AG09309 (cell line): Measurements from ENCODE around the gene ADAMTS20.
A peak's percentile ranks its signal among the peaks of the same experiment; 100 is the strongest.
"Not testable (repeated sequence)": the region's sequence is repeated elsewhere in the genome, so short reads cannot be mapped to it uniquely, and the experiment has no call there.

Experiments used
- DNase-seq: peaks from one replicate; pipeline ENCODE4 v3.0.0-alpha.2; 2010; ENCODE audit warnings: low read depth
- H3K4me3 ChIP-seq: 2 replicates; pipeline ENCODE4 v1.5.1; 2011; ENCODE audit warnings: mild to moderate bottlenecking, low read depth, low read length, moderate library complexity; ENCODE audit not compliant: control insufficient read depth
- TF ChIP-seq, protein P1 (sequence below): IDR thresholded peaks from 2 replicates; pipeline ENCODE4 v1.5.1; 2011; ENCODE audit warnings: mild to moderate bottlenecking, low read depth, low read length, inconsistent platforms; ENCODE audit not compliant: insufficient read depth, control insufficient read depth; ENCODE audit errors: missing control alignments

The ADAMTS20 gene

DNA sequence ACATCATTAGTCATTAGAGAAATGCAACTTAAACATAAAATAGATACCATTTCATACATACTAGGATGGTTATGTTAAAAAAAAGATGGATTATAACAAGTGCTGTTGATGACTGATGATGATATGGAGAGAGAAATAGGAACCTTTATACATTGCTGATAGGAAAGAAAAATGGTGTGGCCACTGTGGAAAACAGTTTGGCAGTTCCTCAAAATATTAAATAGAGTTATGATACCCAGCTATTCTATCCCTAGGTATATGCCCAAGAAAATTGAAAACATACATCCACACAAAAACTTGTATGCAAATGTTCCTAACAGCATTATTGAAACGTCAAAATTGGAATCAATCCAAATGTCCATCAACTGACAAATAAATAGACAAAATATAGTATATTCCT lies 170.1 kb downstream of the ADAMTS20 start:
- TF ChIP-seq, protein P1, sequence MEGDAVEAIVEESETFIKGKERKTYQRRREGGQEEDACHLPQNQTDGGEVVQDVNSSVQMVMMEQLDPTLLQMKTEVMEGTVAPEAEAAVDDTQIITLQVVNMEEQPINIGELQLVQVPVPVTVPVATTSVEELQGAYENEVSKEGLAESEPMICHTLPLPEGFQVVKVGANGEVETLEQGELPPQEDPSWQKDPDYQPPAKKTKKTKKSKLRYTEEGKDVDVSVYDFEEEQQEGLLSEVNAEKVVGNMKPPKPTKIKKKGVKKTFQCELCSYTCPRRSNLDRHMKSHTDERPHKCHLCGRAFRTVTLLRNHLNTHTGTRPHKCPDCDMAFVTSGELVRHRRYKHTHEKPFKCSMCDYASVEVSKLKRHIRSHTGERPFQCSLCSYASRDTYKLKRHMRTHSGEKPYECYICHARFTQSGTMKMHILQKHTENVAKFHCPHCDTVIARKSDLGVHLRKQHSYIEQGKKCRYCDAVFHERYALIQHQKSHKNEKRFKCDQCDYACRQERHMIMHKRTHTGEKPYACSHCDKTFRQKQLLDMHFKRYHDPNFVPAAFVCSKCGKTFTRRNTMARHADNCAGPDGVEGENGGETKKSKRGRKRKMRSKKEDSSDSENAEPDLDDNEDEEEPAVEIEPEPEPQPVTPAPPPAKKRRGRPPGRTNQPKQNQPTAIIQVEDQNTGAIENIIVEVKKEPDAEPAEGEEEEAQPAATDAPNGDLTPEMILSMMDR = no peak
- DNase-seq = no peak

DNA sequence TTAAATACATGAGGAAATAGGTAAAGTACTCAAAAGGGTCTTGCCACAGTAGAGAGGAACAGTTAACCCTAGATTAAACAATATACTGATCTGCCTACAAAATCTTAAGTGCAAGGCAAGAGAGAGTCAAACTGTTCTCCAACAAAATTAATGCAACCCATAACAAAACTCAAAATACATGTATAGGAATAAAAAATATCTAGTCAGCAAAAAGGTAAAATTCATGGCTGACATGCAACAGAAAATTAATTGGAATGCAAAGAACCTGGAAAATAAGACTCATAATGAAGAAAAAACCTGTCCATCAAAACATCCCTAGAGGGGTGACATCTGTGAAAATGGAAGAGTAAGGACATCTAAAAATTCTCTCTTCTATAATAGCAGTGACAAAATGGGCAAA lies 173.6 kb downstream of the ADAMTS20 start:
- DNase-seq = no peak
- H3K4me3 ChIP-seq = no peak overlapping the region
- TF ChIP-seq, protein P1 = no peak

More for the DNA sequence above, 170.1 kb downstream of the ADAMTS20 start:
- no peak overlapping the region for H3K4me3 ChIP-seq

DNA sequence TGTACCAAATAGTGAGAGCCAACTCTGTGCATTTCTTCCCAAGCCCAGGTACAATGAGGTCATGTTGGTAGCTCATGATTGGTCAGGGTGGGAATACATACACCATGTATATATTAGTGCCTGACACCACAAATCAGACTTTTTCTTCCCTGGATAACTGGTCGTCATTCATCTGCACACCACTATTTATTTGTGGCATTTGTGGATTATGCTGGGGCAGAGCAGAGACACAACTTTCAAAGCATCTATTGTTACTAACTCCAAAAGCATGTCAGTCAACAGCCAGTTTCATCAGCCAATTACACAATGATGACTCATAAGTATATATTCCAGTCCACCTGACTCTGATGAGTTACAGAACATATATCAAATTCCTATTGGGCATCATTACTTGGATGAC lies 181.7 kb downstream of the ADAMTS20 start:
- TF ChIP-seq, protein P1 = no peak
- no peak overlapping the region for H3K4me3 ChIP-seq
- DNase-seq = peak; percentile 17

DNA sequence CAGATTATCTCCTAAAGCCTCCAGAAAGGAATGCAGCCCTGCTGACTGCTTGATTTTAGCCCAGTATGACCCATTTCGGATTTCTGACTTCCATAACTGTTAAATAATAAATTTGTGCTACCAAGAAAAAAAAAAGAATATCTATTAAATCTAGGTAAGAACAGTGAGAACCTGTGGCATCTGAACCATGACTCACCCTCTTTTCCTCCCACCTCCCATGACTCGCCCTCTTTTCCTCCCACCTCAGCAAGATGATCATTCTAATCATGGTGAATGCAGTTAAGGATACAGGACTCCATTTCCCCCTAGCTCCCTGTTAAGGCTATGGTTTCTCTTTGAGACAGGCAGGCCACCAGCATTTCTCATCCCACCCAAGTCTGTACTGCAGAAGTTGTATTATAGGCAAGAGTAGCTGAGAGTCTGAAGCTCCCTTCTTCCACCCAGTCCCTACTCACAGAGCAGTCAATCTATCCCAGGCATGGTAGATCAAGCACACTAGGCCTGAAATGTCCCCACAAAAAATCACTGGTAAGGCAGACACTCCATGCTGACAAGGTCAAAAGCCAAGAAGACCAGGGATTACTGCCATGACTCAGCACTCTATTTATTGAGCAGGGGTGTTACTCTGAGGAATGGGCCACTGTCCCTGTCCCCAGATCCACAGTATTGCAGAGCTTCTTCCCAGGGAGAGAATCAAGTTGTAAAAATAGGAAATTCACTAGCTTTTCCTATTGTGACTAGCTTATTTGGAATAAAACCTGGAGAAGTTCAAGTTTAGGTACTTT lies 188.9 kb downstream of the ADAMTS20 start:
- DNase-seq = no peak
- TF ChIP-seq, protein P1 = no peak

DNA sequence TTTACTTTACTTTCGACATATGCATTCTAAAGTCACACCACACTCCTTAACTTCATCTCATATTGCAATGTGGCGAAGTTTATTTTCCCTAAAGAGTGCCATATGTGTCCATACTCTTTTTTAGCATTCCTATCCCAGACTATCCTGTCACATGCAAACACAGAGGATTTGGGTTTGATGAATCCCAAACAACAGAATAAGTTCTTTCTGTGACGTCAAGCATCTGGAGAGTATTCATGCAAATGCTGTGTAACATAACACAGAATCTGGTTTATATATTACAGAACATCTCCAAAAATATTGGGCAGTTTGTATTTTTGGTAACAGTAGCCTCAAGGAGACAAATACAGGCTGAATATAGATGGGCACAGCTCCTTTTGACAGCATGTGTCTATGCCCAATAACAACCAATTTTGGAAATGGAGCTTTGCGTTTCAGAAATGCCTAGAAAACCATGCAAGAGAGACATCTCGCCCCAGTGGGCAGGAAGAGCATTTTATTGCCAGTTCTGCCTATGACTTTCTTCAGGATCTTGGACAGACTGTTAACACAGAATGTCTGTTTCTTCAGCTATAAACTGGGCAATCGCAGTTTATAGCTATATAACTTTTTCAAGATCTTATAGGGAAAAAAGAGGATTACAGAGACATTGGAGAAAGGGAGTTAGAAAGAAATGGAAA lies 190.8 kb downstream of the ADAMTS20 start:
- H3K4me3 ChIP-seq = no peak overlapping the region
- DNase-seq = no peak
- TF ChIP-seq, protein P1 = no peak

More for the DNA sequence above, 188.9 kb downstream of the ADAMTS20 start:
- H3K4me3 ChIP-seq = no peak overlapping the region

DNA sequence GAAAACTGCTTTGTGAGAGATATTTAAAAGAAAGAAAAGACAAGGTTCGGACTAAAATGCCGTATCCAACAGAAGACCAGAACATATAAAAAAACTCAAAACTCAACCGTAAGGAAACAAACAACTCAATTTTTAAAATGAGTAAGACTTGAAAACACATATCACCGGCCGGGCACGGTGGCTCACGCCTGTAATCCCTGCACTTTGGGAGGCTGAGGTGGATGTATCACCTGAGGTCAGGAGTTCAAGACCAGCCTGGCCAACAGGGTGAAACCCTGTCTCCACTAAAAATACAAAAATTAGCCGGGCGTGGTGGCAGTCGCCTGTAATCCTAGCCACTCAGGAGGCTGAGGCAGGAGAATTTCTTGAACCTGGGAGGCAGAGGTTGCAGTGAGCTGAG lies 192.0 kb downstream of the ADAMTS20 start:
- DNase-seq, H3K4me3 ChIP-seq: not testable (repeated sequence)

DNA sequence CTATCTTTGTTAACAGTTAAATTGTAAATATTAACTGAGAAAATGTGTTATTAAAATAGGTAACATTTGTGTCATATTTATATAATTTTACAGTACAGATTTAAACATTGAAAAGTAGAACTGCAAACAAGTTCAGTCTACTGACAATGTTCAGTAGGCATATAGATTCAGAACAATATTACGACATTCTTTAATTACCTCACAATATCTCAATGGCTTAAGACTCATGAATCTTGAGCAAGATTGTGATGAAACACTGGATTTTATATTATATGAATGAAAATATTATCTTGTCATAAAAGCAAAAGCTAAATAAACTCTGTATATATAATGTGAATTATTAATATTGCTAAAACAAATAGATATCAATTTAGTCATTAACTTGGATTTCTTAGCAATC lies 194.9 kb downstream of the ADAMTS20 start:
- TF ChIP-seq, protein P1 = no peak
- H3K4me3 ChIP-seq = no peak overlapping the region
- no peak for DNase-seq
